Adrenal gland (tissue), 12 donors: Measurements from ENCODE around the gene RAF1. TPM values are rescaled to one million over a fixed set of nuclear protein-coding genes. Genes with fewer than 3 reads are reported as not detected.

Experiments used
- polyA plus RNA-seq, 3 donors: library from polyadenylated mRNA; stranded (reverse); fragments of 200-250 nt in 2 of 3; fragments of 350-450 nt in 1 of 3; fragmentation: Illumina TruSeq in 1 of 3; extraction: RNeasy Lipid Tissue Mini Kit (QIAGEN cat#74804) in 1 of 3; gene quantifications; one replicate each; pipeline ENCODE4 v1.2.3, GENCODE V29; 2013 to 2014
- small RNA-seq, 2 donors: library from RNA; depleted of rRNA; stranded (forward); fragments of <200 nt; gene quantifications; one replicate each; pipeline ENCODE3, GENCODE V24; 2016
- total RNA-seq, 9 donors: library from RNA; depleted of rRNA in 4 of 9; stranded (reverse); fragments of >200 nt in 4 of 9; fragments of 120-200 nt in 1 of 9; fragmentation: NEBNext Ultra II Directional in 1 of 9; extraction: Animal tissue kit (Norgen Biotek cat#: 25700) in 1 of 9; gene quantifications; one replicate each; pipeline versions ENCODE4 v1.1.0 to v1.2.4, GENCODE V29; 2013 to 2023
- donor health status: healthy with polysubstance abuse.
- donor health status: Bipolar disorder and iron deficiency.
- donor health status: DM: yes; HTN: yes; CAD: no.
- donor health status: DM: no; HTN: no; CAD: no.
- donor health status: DM: no; HTN: no; CAD: no.
- donor health status: DM: yes; HTN: yes; CAD: no.

RAF1 gene
- total and polyA plus RNA-seq, 12 donors: 45.9 to 110 (median 69.4) TPM

Small RNA genes lying within 50 kb of the gene (small RNA-seq; reads per million reads assigned to genes)
- gene CRIP1P1: 0 reads per million in 2 donors
- 0 reads per million in 2 donors for gene RF00017

Other genes with a start within 250 kb of the RAF1 start
- 10 to 100 TPM; 11.1 to 24.7 (median 18.5) TPM for gene TSEN2, start 179.6 kb downstream of the RAF1 start, total RNA-seq
- gene TSEN2, start 179.6 kb downstream of the RAF1 start, polyA plus RNA-seq: 10 to 100 TPM; 22.0 to 27.6 (median 25.4) TPM
- gene MKRN2OS, start 118.6 kb downstream of the RAF1 start, total RNA-seq: not detected
- not detected for gene MKRN2OS, start 118.6 kb downstream of the RAF1 start, polyA plus RNA-seq
- 10 to 100 TPM; 22.3 to 40.9 (median 24.0) TPM for gene MKRN2, start 107.0 kb downstream of the RAF1 start, total RNA-seq
- gene MKRN2, start 107.0 kb downstream of the RAF1 start, polyA plus RNA-seq: 10 to 100 TPM; 15.8 to 24.9 (median 17.1) TPM
- gene TMEM40, start 95.1 kb upstream of the RAF1 start, total RNA-seq: 1 to 10 TPM in 1 of 9 donors, under 1 TPM in 1, not detected in 7; 0.17 to 1.3 TPM
- 1 to 10 TPM in 1 of 3 donors, under 1 TPM in 1, not detected in 1; 0.72 to 1.5 TPM for gene TMEM40, start 95.1 kb upstream of the RAF1 start, polyA plus RNA-seq
- gene CAND2, start 132.6 kb upstream of the RAF1 start, total RNA-seq: 10 to 100 TPM in 4 of 9 donors, 1 to 10 TPM in 5; 6.2 to 17.9 (median 9.4) TPM
- 1 to 10 TPM; 1.1 to 7.5 (median 4.7) TPM for gene CAND2, start 132.6 kb upstream of the RAF1 start, polyA plus RNA-seq
- 1,000 to 10,000 TPM in 6 of 9 donors, 100 to 1,000 TPM in 3; 695 to 2,605 (median 1,276) TPM for gene RPL32, start 177.4 kb upstream of the RAF1 start, total RNA-seq
- gene RPL32, start 177.4 kb upstream of the RAF1 start, polyA plus RNA-seq: 1,000 to 10,000 TPM; 1,244 to 2,745 (median 2,081) TPM